ENCODE results near the gene WSCD1. TPM values are rescaled to one million over a fixed set of nuclear protein-coding genes. Genes with fewer than 3 reads are reported as not detected.

WSCD1 gene
- total and polyA plus RNA-seq, 2 donors (not counting 3 experiments of a cell fraction or from before 2014, with no cell fraction given) = 21.5 to 49.4 TPM

DNA sequence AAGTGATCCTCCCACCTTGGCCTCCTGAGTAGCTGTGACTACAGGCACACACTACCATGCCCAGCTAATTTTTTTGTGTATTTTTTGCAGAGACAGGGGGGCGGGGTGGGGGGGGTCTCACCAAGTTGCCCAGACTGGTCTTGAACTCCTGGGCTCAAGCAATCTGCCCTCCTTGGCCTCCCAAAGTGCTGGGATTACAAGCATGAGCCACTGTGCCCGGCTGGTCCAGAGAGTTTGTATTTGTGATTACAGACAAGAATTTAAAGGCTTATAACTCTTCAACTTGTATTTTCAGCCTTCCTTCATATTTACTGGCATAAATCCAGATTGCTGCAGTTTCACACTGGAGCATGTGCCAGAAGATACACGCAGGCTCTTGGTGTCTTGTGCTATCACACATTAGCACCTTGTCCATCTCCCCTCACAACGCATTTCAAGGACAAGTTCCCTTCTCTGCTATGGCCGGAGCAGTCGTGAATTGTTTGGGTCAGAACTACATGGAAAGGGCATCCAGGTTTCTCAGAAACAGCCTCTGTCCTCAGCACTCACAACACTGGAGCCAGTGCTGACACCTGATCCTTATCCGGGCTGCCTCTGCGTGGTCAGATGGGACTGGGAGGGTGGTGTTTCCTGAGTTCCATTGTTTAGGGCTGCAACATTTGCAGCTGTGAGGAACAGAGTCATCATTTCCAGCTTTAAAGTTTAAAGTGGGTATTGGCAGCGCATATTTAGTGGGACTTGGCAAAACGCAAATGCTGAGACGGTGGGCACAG is 28.1 kb downstream of the WSCD1 start:
- no peaks in the 10 kb centered on the region for H3K27me3 ChIP-seq (ENCODE audit: control insufficient read depth in 2 of 2, insufficient read depth in 2 of 2, low read length in 2 of 2)
- H2AFZ ChIP-seq (ENCODE audit: low read depth, low read length) = no peak overlapping the region
- no peaks in the 10 kb centered on the region for H4K20me1 ChIP-seq (replicated peaks; ENCODE audit: control insufficient read depth, extremely low read depth, insufficient read depth, low read length)
- peak overlapping the region; percentile 91 for H3K27ac ChIP-seq (ENCODE audit: insufficient read depth, low read depth, low read length)
- H3K9me3 ChIP-seq (replicated peaks; ENCODE audit: control insufficient read depth, insufficient read depth, low read length) = no peaks in the 10 kb centered on the region
- intact Hi-C loops (cut with micrococcal nuclease) (loop anchor here (1.0 kb wide), 4 partner anchors 28 to 229 kb away; partner anchors contain the start of gene WSCD1), dilution Hi-C loops (cut with MboI; ENCODE audit: extremely low pct_ligation_motif_present, low sequenced_read_pairs) (no loop called here)
- no peaks in the 10 kb centered on the region for H3K79me2 ChIP-seq (ENCODE audit: control insufficient read depth, insufficient read depth, low read length)
- H3K36me3 ChIP-seq (ENCODE audit: control insufficient read depth in 2 of 2, extremely low read depth in 1 of 2, insufficient read depth in 2 of 2, low read length in 2 of 2) = peaks cover 0 to 29% of the 10 kb centered on the region in 2 experiments
- TF ChIP-seq, protein P1, sequence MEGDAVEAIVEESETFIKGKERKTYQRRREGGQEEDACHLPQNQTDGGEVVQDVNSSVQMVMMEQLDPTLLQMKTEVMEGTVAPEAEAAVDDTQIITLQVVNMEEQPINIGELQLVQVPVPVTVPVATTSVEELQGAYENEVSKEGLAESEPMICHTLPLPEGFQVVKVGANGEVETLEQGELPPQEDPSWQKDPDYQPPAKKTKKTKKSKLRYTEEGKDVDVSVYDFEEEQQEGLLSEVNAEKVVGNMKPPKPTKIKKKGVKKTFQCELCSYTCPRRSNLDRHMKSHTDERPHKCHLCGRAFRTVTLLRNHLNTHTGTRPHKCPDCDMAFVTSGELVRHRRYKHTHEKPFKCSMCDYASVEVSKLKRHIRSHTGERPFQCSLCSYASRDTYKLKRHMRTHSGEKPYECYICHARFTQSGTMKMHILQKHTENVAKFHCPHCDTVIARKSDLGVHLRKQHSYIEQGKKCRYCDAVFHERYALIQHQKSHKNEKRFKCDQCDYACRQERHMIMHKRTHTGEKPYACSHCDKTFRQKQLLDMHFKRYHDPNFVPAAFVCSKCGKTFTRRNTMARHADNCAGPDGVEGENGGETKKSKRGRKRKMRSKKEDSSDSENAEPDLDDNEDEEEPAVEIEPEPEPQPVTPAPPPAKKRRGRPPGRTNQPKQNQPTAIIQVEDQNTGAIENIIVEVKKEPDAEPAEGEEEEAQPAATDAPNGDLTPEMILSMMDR (IDR thresholded peaks at IDR 0.05; ENCODE audit: extremely low read depth in 1 of 2, insufficient read depth in 1 of 2, low read depth in 1 of 2, low read length in 2 of 2) = no peak
- TF ChIP-seq FOS (IDR thresholded peaks at IDR 0.05; ENCODE audit: borderline replicate concordance, insufficient read depth, low read length) = no peak
- peak; percentile 86 for TF ChIP-seq GATA2 (IDR thresholded peaks at IDR 0.05; ENCODE audit: insufficient read depth, insufficient read length, low read depth, low read length)
- TF ChIP-seq JUN (IDR thresholded peaks at IDR 0.05; ENCODE audit: borderline replicate concordance, insufficient read depth, insufficient read length, low read depth) = peak; percentile 56
- POLR2A ChIA-PET = interaction anchor here (0.6 kb wide), 1 partner anchor 137 kb away, joined by 5 read pairs; no protein-coding TSS in a partner anchor
- DNase-seq (ENCODE audit: low read depth, low spot score) = peak; percentile 98
- peak overlapping the region; percentile 44 for H3K9ac ChIP-seq (replicated peaks; ENCODE audit: extremely low read depth, insufficient read depth, low read length)
- H3K4me1 ChIP-seq (ENCODE audit: control insufficient read depth, extremely low read depth, insufficient read depth, low read length) = peaks cover 40% of the 10 kb centered on the region
- no TSS peak for BruUV-seq (replicated peaks)
- H3K9me1 ChIP-seq (replicated peaks; ENCODE audit: control insufficient read depth, extremely low read depth, insufficient read depth, low read length) = no peaks in the 10 kb centered on the region
- CTCF ChIA-PET = interaction anchor here (1.0 to 1.7 kb wide), 3 partner anchors 9 to 229 kb away, joined by 3 to 8 read pairs (median 4); no protein-coding TSS in a partner anchor
- peak; percentile 100 for FAIRE-seq
- peak overlapping the region; percentile 37 for H3K4me2 ChIP-seq (ENCODE audit: insufficient read depth, low read length)
- H3K4me3 ChIP-seq (replicated peaks in 1 of 3; ENCODE audit: insufficient read depth in 1 of 3, low read depth in 1 of 3, low read length in 3 of 3) = no peak overlapping the region

All from endothelial cell of umbilical vein (primary cell).